Dermis blood vessel endothelial cell (primary cell): ENCODE measurements around the gene FOXC2. TPM values are rescaled to one million over a fixed set of nuclear protein-coding genes. Genes with fewer than 3 reads are reported as not detected.

Source experiments
- total RNA-seq: library from RNA; depleted of rRNA; stranded (reverse); fragments of >200 nt; gene quantifications from 2 replicates; pipeline ENCODE4 v1.2.3, GENCODE V29; 2014

Gene FOXC2
- total RNA-seq, 1 donor from 2014 or later: 2.2 TPM

Other genes with a start within 250 kb of the FOXC2 start
- gene FOXF1, start 56.3 kb upstream of the FOXC2 start, total RNA-seq: 0.14 and 0.17 TPM in 2 replicates
- 14.5 and 17.7 TPM in 2 replicates for gene MTHFSD, start 11.6 kb upstream of the FOXC2 start, total RNA-seq
- gene FOXL1, start 11.7 kb downstream of the FOXC2 start, total RNA-seq: 0.68 and 2.2 TPM in 2 replicates